Measurements from ENCODE around the gene AK8. TPM values are rescaled to one million over a fixed set of nuclear protein-coding genes. Genes with fewer than 3 reads are reported as not detected.

The AK8 gene
- total RNA-seq, 4 donors from 2014 or later = 1.4 to 3.7 (median 1.8) TPM

- Histone ChIP-seq H3K4me1 (peaks cover 5% of the 10 kb centered on the region), H3K4me3 (no peak overlapping the region), H3K9me3 (no peaks in the 10 kb centered on the region), H3K27ac (no peak overlapping the region), H3K36me3 (no peaks in the 10 kb centered on the region), H3K27me3 (no peaks in the 10 kb centered on the region)
- TF ChIP-seq POLR2A (IDR thresholded peaks at IDR 0.05) (no peak), POLR2AphosphoS5 (IDR thresholded peaks at IDR 0.05) (no peak), CTCF (IDR thresholded peaks at IDR 0.05) (no peak), EP300 (IDR thresholded peaks at IDR 0.05) (no peak)
- 63% methylated on average over 11 of the region's 11 CpGs for WGBS
- DNase-seq (ENCODE audit: low spot score in 2 of 2) = no peak
Measured at GRCh38 chr9:132809677-132810271, 68.3 kb downstream of the AK8 start.

GRCh38 chr9:132808645-132809044, 69.4 kb downstream of the AK8 start:
- Histone ChIP-seq H3K9me3 (no peaks in the 10 kb centered on the region), H3K4me3 (no peak overlapping the region), H3K4me1 (peaks cover 9% of the 10 kb centered on the region), H3K27me3 (no peaks in the 10 kb centered on the region), H3K36me3 (no peaks in the 10 kb centered on the region), H3K27ac (no peak overlapping the region)
- DNase-seq (ENCODE audit: low spot score in 2 of 2) = no peak
- 80% methylated on average over 5 of the region's 6 CpGs for WGBS
- TF ChIP-seq CTCF (IDR thresholded peaks at IDR 0.05) = no peak
- TF ChIP-seq POLR2A (IDR thresholded peaks at IDR 0.05) = no peak

GRCh38 chr9:132806723-132807421, 71.2 kb downstream of the AK8 start:
- Histone ChIP-seq H3K9me3 (no peaks in the 10 kb centered on the region), H3K4me1 (peaks cover 9% of the 10 kb centered on the region), H3K27me3 (peaks cover 4% of the 10 kb centered on the region), H3K4me3 (no peak overlapping the region), H3K27ac (no peak overlapping the region), H3K36me3 (no peaks in the 10 kb centered on the region)
- DNase-seq (ENCODE audit: low spot score in 2 of 2) = no peak
- TF ChIP-seq POLR2AphosphoS5 (IDR thresholded peaks at IDR 0.05) = no peak
- no peak for TF ChIP-seq EP300 (IDR thresholded peaks at IDR 0.05)
- WGBS = 59% methylated on average over 13 of the region's 13 CpGs

- 57% methylated on average over 9 of the region's 9 CpGs for WGBS
- H3K27me3 ChIP-seq = peaks cover 4% of the 10 kb centered on the region
- H3K27ac ChIP-seq = no peak overlapping the region
- no peak for TF ChIP-seq EP300 (IDR thresholded peaks at IDR 0.05)
- no peak for TF ChIP-seq CTCF (IDR thresholded peaks at IDR 0.05)
- no peak for TF ChIP-seq POLR2AphosphoS5 (IDR thresholded peaks at IDR 0.05)
- no peak for TF ChIP-seq POLR2A (IDR thresholded peaks at IDR 0.05)
- H3K9me3 ChIP-seq = no peaks in the 10 kb centered on the region
- no peak overlapping the region for H3K4me3 ChIP-seq
- peaks cover 9% of the 10 kb centered on the region for H3K4me1 ChIP-seq
- H3K36me3 ChIP-seq = no peaks in the 10 kb centered on the region
- no peak for DNase-seq (ENCODE audit: low spot score in 2 of 2)
Measured at GRCh38 chr9:132806306-132806705, 71.8 kb downstream of the AK8 start.

GRCh38 chr9:132804576-132805295, 73.3 kb downstream of the AK8 start:
- 50% methylated on average over 10 of the region's 20 CpGs for WGBS
- DNase-seq (ENCODE audit: low spot score in 2 of 2) = no peak
- Histone ChIP-seq H3K27me3 (peaks cover 4% of the 10 kb centered on the region), H3K4me3 (no peak overlapping the region), H3K4me1 (peaks cover 16% of the 10 kb centered on the region), H3K27ac (no peak overlapping the region), H3K9me3 (no peaks in the 10 kb centered on the region), H3K36me3 (no peaks in the 10 kb centered on the region)
- TF ChIP-seq CTCF (IDR thresholded peaks at IDR 0.05) (no peak), POLR2AphosphoS5 (IDR thresholded peaks at IDR 0.05) (no peak), POLR2A (IDR thresholded peaks at IDR 0.05) (no peak), EP300 (IDR thresholded peaks at IDR 0.05) (no peak)
